Upper lobe of left lung (tissue), 6 donors: ENCODE data around the gene RRP1. TPM values are rescaled to one million over a fixed set of nuclear protein-coding genes. Genes with fewer than 3 reads are reported as not detected.

Source experiments
- ATAC-seq, 2 donors: fragments of 200-7000 bp; cut with Tn5 transposase; one replicate each; pipeline ENCODE4 v1.9.1; 2022; ENCODE audit warnings: mild to moderate bottlenecking in 2 of 2, moderate library complexity in 2 of 2; ENCODE audit not compliant: low FRiP score in 2 of 2
- DNase-seq, 2 donors: peaks; one replicate each; pipeline ENCODE4 v3.0.0-alpha.2; 2019 to 2020
- H3K27ac ChIP-seq, 4 donors: fragments of 200-600 bp; sonication (generic); one replicate each; pipeline ENCODE4 v1.5.1; 2016 to 2019
- H3K27me3 ChIP-seq, 4 donors: fragments of 200-600 bp; sonication (generic); one replicate each; pipeline ENCODE4 v1.5.1; 2017 to 2019
- H3K36me3 ChIP-seq, 4 donors: fragments of 200-600 bp; sonication (generic); one replicate each; pipeline ENCODE4 v1.5.1; 2016 to 2019
- H3K4me1 ChIP-seq, 4 donors: fragments of 200-600 bp; sonication (generic); one replicate each; pipeline ENCODE4 v1.5.1; 2018 to 2019
- H3K4me3 ChIP-seq, 4 donors: fragments of 200-600 bp; sonication (generic); one replicate each; pipeline ENCODE4 v1.5.1; 2017 to 2019; ENCODE audit warnings: mild to moderate bottlenecking in 2 of 4, moderate library complexity in 1 of 4
- H3K9me3 ChIP-seq, 4 donors: fragments of 200-600 bp; sonication (generic); one replicate each; pipeline ENCODE4 v1.5.1; 2018 to 2019
- EP300 ChIP-seq, 4 donors: sonication (generic); formaldehyde crosslinking; IDR thresholded peaks; one replicate each; pipeline ENCODE4 v1.5.1; 2017; ENCODE audit warnings: antibody characterized with exemption in 4 of 4, control low read depth in 2 of 4
- POLR2A ChIP-seq, 4 donors: fragments of 450-650 bp; IDR thresholded peaks; one replicate each; pipeline ENCODE4 v1.5.1; 2016 to 2017; ENCODE audit warnings: antibody characterized with exemption in 4 of 4, mild to moderate bottlenecking in 2 of 4
- POLR2AphosphoS5 ChIP-seq, 2 donors: sonication (generic); formaldehyde crosslinking; IDR thresholded peaks; one replicate each; pipeline ENCODE4 v1.5.1; 2017; ENCODE audit warnings: antibody characterized with exemption in 2 of 2
- WGBS, 2 donors: methylation state at CpG; one replicate each; pipeline ENCODE4 v1.1.5; 2017 to 2018; 5-methylcytosine and 5-hydroxymethylcytosine counted together
- total RNA-seq, 6 donors: library from RNA; depleted of rRNA in 4 of 6; stranded (reverse); fragments of >200 nt in 4 of 6; gene quantifications; one replicate each; pipeline versions ENCODE4 v1.1.0 to v1.2.1, GENCODE V29; 2016 to 2021
- TF ChIP-seq, protein P1 (sequence below), 6 experiments: fragments of 450-650 bp in 4 of 6; fragments of 200-600 bp in 2 of 6; sonication (generic) in 2 of 6; IDR thresholded peaks; one replicate each; pipeline ENCODE4 v1.5.1; 2016 to 2019; ENCODE audit warnings: antibody characterized with exemption in 6 of 6
- donor health status: DM: no; HTN: no; CAD: no; lungs with moderate emphysema.
- donor health status: DM: no; HTN: yes; CAD: no; lungs with severe emphysema.

RRP1 gene
- total RNA-seq, 6 donors from 2014 or later, result 12.0 to 25.1 (median 20.9) TPM

DNA sequence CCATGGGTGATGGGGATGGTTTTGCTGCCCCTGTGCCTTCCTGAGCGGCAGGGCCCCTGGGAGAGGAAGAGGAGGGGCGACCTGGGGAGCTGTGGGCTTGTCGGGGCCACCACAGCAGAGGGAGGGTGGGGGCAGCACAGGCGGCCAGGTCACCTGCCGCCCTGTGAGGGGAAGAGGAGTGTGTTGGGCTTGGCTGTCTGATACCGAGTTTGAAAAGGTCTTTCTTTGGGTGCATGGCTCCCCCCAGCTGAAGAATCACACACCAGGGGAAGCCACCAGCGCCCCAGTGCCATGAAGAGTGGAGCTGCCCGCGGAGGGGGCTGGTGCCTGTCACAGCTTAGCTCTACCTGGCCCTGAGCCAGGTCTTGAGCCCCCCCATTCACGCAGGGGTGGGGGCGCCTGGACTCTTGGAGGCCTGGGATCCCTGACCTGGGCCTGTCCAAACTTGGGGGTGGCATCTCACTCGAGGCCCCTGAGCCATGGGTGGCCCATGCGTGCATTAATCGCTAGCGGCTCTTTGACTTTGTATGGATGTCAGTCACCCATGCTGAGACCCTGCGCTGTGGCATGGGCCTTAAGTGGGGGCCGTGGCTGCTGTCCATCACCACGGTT lies 39.6 kb upstream of the RRP1 start:
- Histone ChIP-seq H3K9me3 (no peaks in the 10 kb centered on the region), H3K4me1 (no peaks in the 10 kb centered on the region), H3K36me3 (peaks cover 15 to 98% (median 86%) of the 10 kb centered on the region in 4 donors), H3K27ac (no peak overlapping the region), H3K27me3 (no peaks in the 10 kb centered on the region), H3K4me3 (no peak overlapping the region)
- peak in 1 of 2 donors; percentile 56 for DNase-seq
- ATAC-seq, result no peak
- TF ChIP-seq, protein P1, sequence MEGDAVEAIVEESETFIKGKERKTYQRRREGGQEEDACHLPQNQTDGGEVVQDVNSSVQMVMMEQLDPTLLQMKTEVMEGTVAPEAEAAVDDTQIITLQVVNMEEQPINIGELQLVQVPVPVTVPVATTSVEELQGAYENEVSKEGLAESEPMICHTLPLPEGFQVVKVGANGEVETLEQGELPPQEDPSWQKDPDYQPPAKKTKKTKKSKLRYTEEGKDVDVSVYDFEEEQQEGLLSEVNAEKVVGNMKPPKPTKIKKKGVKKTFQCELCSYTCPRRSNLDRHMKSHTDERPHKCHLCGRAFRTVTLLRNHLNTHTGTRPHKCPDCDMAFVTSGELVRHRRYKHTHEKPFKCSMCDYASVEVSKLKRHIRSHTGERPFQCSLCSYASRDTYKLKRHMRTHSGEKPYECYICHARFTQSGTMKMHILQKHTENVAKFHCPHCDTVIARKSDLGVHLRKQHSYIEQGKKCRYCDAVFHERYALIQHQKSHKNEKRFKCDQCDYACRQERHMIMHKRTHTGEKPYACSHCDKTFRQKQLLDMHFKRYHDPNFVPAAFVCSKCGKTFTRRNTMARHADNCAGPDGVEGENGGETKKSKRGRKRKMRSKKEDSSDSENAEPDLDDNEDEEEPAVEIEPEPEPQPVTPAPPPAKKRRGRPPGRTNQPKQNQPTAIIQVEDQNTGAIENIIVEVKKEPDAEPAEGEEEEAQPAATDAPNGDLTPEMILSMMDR (IDR thresholded peaks at IDR 0.05), result no peak
- TF ChIP-seq EP300 (IDR thresholded peaks at IDR 0.05) (no peak), POLR2A (IDR thresholded peaks at IDR 0.05) (no peak), POLR2AphosphoS5 (IDR thresholded peaks at IDR 0.05) (no peak)
- 66 to 75% methylated on average over 6 to 17 of the region's 18 CpGs for WGBS, 2 donors

DNA sequence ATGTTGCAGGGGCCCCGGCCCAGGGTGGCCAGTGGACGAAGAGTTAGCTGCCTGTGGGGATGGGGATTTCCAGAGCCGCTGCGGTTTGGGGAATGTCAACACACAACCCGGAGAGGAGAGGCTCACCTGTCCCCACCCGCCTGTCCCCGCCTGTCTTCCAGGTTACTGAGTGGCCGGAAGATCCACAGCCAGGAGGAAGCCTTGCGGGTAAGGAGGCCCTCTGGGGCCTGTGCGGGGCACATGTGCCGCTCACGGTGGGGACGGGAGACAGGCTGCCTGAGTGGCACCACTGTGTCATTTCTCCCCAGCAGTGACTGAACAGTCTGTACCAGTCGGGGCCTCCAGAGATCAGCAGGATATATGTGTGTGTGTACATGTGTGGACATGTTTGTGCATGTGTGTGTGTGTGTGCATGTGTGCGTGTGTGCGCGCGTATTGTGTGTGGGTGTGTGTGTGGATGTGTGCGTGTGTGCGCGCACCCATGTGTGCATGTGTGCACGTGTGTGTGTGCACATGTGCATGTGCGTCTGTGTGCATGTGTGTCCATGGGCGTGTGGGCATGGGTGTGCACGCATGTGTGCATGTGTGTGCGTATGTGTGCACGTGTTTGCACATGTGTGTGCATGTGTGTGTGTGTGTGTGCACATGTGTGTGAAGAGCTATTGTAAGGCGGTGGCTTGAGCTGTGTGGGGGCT lies 38.9 kb upstream of the RRP1 start:
- H3K4me3 ChIP-seq, result no peak overlapping the region
- no peak overlapping the region for H3K27ac ChIP-seq
- DNase-seq, result peak in 1 of 2 donors; percentile 66
- ATAC-seq, result no peak
- no peaks in the 10 kb centered on the region for H3K4me1 ChIP-seq
- TF ChIP-seq POLR2A (IDR thresholded peaks at IDR 0.05) (no peak), EP300 (IDR thresholded peaks at IDR 0.05) (no peak), POLR2AphosphoS5 (IDR thresholded peaks at IDR 0.05) (no peak)
- TF ChIP-seq, protein P1 (IDR thresholded peaks at IDR 0.05), result no peak
- no peaks in the 10 kb centered on the region for H3K9me3 ChIP-seq
- peaks cover 13 to 98% (median 87%) of the 10 kb centered on the region in 4 donors for H3K36me3 ChIP-seq
- H3K27me3 ChIP-seq, result no peaks in the 10 kb centered on the region
- WGBS, 2 donors, result 87 to 89% methylated on average over 19 to 23 of the region's 28 CpGs

DNA sequence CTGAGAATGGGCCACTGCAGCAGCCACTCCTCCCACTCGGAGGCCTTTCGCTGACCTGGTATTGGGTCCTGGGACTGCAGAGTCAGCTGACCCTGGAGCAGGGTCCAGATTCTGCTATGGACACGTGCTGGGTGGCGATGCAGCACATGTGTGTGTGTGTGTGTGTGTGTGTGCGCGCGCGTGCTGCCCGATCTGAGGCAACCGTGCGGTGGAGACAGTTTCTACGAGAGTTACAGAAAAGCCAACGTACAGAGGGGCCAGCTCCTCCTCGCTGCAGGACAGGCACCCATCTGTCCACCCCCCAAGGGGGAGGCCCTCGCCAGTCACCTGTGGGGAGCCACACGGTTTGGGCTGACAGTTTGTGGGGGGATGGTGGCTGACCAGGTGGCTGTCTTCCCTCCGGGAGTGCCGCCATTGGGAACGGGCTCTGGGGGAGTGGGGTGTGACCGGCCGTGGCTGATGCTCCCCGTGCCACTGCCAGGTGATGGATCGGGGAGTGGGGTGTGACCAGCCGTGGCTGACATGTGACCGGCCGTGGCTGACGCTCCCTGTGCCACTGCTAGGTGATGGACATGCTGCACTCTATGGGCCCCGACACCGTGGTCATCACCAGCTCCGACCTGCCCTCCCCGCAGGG lies 37.3 kb upstream of the RRP1 start:
- Histone ChIP-seq H3K9me3 (no peaks in the 10 kb centered on the region), H3K36me3 (peaks cover 4 to 98% (median 89%) of the 10 kb centered on the region in 4 donors), H3K27me3 (no peaks in the 10 kb centered on the region), H3K27ac (no peak overlapping the region), H3K4me1 (peaks cover 1 to 8% (median 4%) of the 10 kb centered on the region in 4 donors), H3K4me3 (no peak overlapping the region)
- 93 to 100% methylated on average over 9 to 25 of the region's 31 CpGs for WGBS, 2 donors
- DNase-seq (peak in 1 of 2 donors; percentile 62), ATAC-seq (no peak)
- TF ChIP-seq, protein P1 (IDR thresholded peaks at IDR 0.05), result no peak
- TF ChIP-seq EP300 (IDR thresholded peaks at IDR 0.05), result no peak
- TF ChIP-seq POLR2AphosphoS5 (IDR thresholded peaks at IDR 0.05), result no peak
- no peak for TF ChIP-seq POLR2A (IDR thresholded peaks at IDR 0.05)

DNA sequence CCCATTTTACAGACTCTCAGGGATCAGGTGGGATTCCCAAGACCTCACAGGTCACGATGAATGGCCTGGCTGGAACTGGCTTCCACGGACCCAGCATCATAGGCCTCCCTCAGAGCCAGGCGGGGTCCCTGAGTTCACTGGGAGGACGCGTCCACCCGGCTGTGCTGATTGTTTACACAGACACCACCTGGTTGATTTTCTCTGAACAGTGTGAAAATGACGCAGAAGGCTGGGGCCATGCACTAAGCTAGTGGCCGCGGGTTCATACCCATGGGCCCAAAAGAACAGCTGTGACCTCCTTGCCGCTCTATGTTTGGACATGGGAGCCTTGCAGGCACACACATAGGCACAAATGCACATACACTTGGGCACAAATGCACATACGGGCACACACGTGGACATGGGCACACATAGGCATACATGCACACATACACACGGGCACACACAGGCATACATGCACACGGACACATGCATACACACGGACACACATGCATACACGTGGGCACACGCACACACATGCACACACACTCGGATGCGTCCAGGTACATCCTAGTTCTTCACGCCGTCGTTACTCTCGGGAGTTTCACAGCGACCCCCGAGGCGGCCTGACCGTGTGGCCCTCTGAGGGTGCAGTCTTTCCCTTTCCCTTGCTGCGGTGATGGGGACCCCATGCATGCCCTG lies 36.5 kb upstream of the RRP1 start:
- Histone ChIP-seq H3K4me1 (peaks cover 9 to 13% (median 12%) of the 10 kb centered on the region in 4 donors), H3K27me3 (no peaks in the 10 kb centered on the region), H3K4me3 (no peak overlapping the region), H3K9me3 (no peaks in the 10 kb centered on the region), H3K36me3 (peaks cover 4 to 96% (median 84%) of the 10 kb centered on the region in 4 donors), H3K27ac (no peak overlapping the region)
- WGBS, 2 donors, result 94% methylated on average over 28 of the region's 28 CpGs
- DNase-seq (no peak), ATAC-seq (no peak)
- TF ChIP-seq EP300 (IDR thresholded peaks at IDR 0.05) (no peak), POLR2AphosphoS5 (IDR thresholded peaks at IDR 0.05) (no peak), POLR2A (IDR thresholded peaks at IDR 0.05) (no peak)
- TF ChIP-seq, protein P1 (IDR thresholded peaks at IDR 0.05), result no peak
